ENCODE data around the gene CLCN6. TPM values are rescaled to one million over a fixed set of nuclear protein-coding genes. Genes with fewer than 3 reads are reported as not detected.

CLCN6 gene
- total RNA-seq, 1 donor from 2014 or later = 11.2 TPM

DNA sequence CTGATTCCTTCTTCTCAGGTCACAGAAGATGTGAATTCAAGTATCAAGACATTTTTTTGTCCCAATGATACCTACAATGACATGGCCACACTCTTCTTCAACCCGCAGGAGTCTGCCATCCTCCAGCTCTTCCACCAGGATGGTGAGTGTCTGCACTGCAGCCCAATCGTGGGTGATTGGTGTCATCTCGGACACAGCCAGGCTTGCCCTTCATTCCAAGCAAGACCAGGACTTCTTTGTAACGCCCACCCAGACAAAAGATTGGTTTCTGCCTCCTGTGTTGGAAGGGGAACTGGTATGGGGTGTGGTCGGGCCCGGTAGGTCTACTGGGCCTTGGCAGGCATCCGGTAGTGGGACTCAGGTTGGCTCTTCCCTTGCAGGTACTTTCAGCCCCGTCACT lies 27.5 kb downstream of the CLCN6 start:
- H3K4me1 Mint-ChIP-seq (ENCODE audit: low read depth) = no peaks in the 10 kb centered on the region

DNA sequence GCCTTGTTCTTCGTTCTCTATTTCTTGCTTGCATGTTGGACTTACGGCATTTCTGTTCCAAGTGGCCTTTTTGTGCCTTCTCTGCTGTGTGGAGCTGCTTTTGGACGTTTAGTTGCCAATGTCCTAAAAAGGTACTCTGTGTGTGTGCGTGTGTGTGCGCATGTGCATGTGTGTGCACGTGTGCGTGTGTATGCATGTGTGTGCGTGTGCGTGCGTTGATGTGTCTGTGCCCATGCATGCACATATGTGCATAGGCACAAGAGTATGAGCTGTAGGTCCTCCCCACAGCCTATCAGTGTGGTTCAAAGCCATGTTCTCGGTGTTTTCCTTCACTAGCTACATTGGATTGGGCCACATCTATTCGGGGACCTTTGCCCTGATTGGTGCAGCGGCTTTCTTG lies 27.9 kb downstream of the CLCN6 start:
- Mint-ChIP-seq H3K4me3 (no peak overlapping the region), H3K4me1 (ENCODE audit: low read depth) (no peaks in the 10 kb centered on the region), H3K27me3 (ENCODE audit: insufficient read depth) (no peaks in the 10 kb centered on the region), H3K9me3 (no peaks in the 10 kb centered on the region), H3K27ac (no peak overlapping the region), H3K36me3 (ENCODE audit: low read depth) (peaks cover 20% of the 10 kb centered on the region)
- intact Hi-C loops (cut with micrococcal nuclease) = no loop called here
- DNase-seq (ENCODE audit: low spot score) = no peak

More for the DNA sequence above, 27.5 kb downstream of the CLCN6 start:
- no peak overlapping the region for H3K4me3 Mint-ChIP-seq
- DNase-seq (ENCODE audit: low spot score) = no peak
- no peak overlapping the region for H3K27ac Mint-ChIP-seq
- intact Hi-C loops (cut with micrococcal nuclease) = no loop called here
- peaks cover 17% of the 10 kb centered on the region for H3K36me3 Mint-ChIP-seq (ENCODE audit: low read depth)
- no peaks in the 10 kb centered on the region for H3K27me3 Mint-ChIP-seq (ENCODE audit: insufficient read depth)
- H3K9me3 Mint-ChIP-seq = no peaks in the 10 kb centered on the region

GRCh38 chr1:11835441-11836225 lies 29.6 kb downstream of the CLCN6 start:
- no peak overlapping the region for H3K4me3 Mint-ChIP-seq
- H3K27me3 Mint-ChIP-seq (ENCODE audit: insufficient read depth) = no peaks in the 10 kb centered on the region
- no peak for DNase-seq (ENCODE audit: low spot score)
- no peaks in the 10 kb centered on the region for H3K9me3 Mint-ChIP-seq
- H3K4me1 Mint-ChIP-seq (ENCODE audit: low read depth) = no peaks in the 10 kb centered on the region
- no peak overlapping the region for H3K27ac Mint-ChIP-seq
- peaks cover 26% of the 10 kb centered on the region for H3K36me3 Mint-ChIP-seq (ENCODE audit: low read depth)
- intact Hi-C loops (cut with micrococcal nuclease) = no loop called here

DNA sequence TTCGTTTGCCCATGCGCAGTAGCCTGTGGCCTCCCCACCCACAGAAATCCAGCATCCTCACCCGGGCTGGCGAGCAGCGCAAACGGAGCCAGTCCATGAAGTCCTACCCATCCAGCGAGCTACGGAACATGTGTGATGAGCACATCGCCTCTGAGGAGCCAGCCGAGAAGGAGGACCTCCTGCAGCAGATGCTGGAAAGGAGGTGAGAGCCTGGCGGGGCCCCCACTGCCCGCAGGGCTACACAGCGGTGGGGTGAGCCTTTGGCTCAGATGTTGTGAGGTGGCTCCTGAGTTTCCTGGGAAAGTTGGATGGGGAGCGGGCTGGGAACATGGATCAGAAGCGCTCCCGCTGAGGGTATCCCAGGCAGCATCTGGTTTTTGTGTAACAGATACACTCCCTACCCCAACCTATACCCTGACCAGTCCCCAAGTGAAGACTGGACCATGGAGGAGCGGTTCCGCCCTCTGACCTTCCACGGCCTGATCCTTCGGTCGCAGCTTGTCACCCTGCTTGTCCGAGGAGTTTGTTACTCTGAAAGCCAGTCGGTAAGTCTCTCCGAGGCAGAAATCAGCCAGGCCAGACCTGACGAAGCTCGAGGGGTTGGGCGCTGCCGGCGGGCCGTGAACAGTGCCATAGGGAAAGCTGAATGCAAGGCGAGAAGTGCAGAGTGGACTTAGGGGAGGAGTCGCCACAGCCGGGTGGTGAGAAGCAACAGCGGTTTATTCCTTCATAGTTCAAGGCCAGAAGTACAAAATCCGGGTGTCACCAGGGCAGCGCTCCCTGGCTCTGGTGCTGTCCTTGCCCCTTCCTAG lies 31.2 kb downstream of the CLCN6 start:
- intact Hi-C loops (cut with micrococcal nuclease) = no loop called here
- no peaks in the 10 kb centered on the region for H3K9me3 Mint-ChIP-seq
- H3K4me3 Mint-ChIP-seq = no peak overlapping the region
- DNase-seq (ENCODE audit: low spot score) = no peak
- no peaks in the 10 kb centered on the region for H3K4me1 Mint-ChIP-seq (ENCODE audit: low read depth)
- no peak overlapping the region for H3K27ac Mint-ChIP-seq
- H3K36me3 Mint-ChIP-seq (ENCODE audit: low read depth) = peaks cover 29% of the 10 kb centered on the region
- no peaks in the 10 kb centered on the region for H3K27me3 Mint-ChIP-seq (ENCODE audit: insufficient read depth)

DNA sequence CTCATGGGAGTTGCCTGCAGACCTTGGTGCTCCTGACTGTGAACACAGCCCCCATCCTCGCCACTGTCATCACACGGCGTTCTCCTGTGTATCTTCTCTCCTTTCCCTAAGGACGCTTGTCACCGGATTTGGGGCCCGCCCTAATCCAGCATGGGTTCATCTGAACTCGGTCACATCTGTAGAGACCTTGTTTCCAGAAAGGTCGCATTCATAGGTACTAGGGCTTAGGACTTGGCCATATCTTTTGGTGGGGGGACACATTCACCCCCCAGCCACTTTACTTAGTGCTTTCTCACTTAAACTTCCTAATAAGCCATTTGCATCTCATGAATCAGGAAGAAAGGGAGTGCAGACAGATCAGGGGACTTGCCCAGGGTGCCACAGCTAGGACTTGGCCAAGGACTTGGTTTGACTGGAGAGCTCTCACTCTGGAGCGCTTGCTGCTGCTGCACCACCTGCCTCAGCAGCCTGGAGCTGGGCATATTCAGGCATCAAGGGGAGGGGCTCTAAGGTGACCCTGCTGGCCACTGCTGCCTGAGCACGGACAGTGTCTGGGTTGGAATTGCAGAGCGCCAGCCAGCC lies 31.9 kb downstream of the CLCN6 start:
- Mint-ChIP-seq H3K4me1 (ENCODE audit: low read depth) (no peaks in the 10 kb centered on the region), H3K27me3 (ENCODE audit: insufficient read depth) (no peaks in the 10 kb centered on the region), H3K36me3 (ENCODE audit: low read depth) (peaks cover 31% of the 10 kb centered on the region), H3K4me3 (no peak overlapping the region), H3K27ac (no peak overlapping the region), H3K9me3 (no peaks in the 10 kb centered on the region)
- intact Hi-C loops (cut with micrococcal nuclease) = loop anchor here (1.0 kb wide), 2 partner anchors 56 to 69 kb away; no protein-coding TSS in a partner anchor
- DNase-seq (ENCODE audit: low spot score) = no peak

- Mint-ChIP-seq H3K4me1 (ENCODE audit: low read depth) (no peaks in the 10 kb centered on the region), H3K4me3 (no peak overlapping the region), H3K36me3 (ENCODE audit: low read depth) (peaks cover 32% of the 10 kb centered on the region), H3K27ac (no peak overlapping the region), H3K27me3 (ENCODE audit: insufficient read depth) (no peaks in the 10 kb centered on the region), H3K9me3 (no peaks in the 10 kb centered on the region)
- DNase-seq (ENCODE audit: low spot score) = peak; percentile 63
- intact Hi-C loops (cut with micrococcal nuclease) = loop anchor here (1.0 kb wide), 2 partner anchors 56 to 69 kb away; no protein-coding TSS in a partner anchor
Measured at GRCh38 chr1:11838349-11839272, 32.6 kb downstream of the CLCN6 start.

DNA sequence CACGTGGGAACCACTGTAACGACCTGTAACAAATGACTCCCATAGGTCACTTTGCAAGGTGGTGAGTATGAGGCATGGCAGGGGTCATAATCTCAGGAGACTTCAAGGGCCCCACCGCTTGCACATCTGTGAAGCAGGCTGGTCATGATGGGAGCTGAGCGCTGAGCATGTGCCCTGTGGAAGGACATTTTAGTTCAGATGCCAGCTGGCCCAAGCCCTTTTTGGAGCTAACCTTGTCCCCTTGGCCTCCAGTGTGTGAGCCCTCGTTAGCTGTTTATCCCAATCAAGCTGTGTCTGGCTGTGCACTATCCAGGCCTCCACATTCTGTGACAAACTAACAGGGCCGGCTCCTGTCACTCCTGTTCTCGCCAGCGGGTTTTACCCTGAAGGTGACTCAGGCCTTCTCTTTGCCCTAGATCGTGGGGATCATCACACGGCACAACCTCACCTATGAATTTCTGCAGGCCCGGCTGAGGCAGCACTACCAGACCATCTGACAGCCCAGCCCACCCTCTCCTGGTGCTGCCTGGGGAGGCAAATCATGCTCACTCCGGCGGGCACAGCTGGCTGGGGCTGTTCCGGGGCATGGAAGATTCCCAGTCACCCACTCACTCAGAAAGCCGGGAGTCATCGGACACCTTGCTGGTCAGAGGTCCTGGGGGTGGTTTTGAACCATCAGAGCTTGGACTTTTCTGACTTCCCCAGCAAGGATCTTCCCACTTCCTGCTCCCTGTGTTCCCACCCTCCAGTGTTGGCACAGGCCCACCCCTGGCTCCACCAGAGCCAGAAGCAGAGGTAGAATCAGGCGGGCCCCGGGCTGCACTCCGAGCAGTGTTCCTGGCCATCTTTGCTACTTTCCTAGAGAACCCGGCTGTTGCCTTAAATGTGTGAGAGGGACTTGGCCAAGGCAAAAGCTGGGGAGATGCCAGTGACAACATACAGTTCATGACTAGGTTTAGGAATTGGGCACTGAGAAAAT lies 34.0 kb downstream of the CLCN6 start:
- intact Hi-C loops (cut with micrococcal nuclease) = no loop called here
- Mint-ChIP-seq H3K9me3 (no peaks in the 10 kb centered on the region), H3K27me3 (ENCODE audit: insufficient read depth) (no peaks in the 10 kb centered on the region), H3K4me3 (no peak overlapping the region), H3K4me1 (ENCODE audit: low read depth) (no peaks in the 10 kb centered on the region), H3K27ac (no peak overlapping the region), H3K36me3 (ENCODE audit: low read depth) (peaks cover 32% of the 10 kb centered on the region)
- DNase-seq (ENCODE audit: low spot score) = no peak

- no peak overlapping the region for H3K4me3 Mint-ChIP-seq
Measured at GRCh38 chr1:11841245-11842153, 35.5 kb downstream of the CLCN6 start.

DNA sequence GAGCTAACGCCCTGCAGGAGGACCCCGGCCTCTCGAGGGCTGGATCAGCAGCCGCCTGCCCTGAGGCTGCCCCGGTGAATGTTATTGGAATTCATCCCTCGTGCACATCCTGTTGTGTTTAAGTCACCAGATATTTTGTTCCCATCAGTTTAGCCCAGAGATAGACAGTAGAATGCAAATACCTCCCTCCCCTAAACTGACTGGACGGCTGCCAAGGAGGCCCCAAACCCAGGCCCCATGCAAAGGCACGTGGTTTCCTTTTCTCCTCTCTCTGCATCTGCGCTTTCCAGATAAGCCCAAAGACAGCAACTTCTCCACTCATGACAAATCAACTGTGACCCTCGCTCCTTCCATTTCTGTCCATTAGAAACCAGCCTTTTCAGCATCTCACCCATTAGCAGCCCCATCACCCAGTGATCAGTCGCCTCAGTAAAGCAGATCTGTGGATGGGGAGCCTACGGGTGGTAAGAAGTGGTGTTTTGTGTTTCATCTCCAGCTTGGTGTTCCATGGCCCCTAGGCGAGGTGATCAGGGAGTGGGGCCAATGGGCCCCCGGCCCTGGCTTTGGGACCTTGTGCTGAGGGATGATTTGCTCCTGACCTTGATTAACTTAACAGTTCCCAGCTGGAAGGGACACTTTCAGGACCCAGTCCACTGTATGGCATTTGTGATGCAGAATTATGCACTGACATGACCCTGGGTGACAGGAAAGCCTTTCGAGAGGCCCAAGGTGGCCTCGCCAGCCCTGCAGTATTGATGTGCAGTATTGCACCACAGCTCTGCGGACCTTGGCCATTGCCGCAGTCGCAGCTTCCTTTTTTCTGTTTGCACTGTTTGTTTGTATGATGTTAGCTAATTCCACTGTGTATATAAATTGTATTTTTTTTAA lies 36.4 kb downstream of the CLCN6 start:
- no peak for DNase-seq (ENCODE audit: low spot score)
- H3K4me1 Mint-ChIP-seq (ENCODE audit: low read depth) = peaks cover 4% of the 10 kb centered on the region
- H3K9me3 Mint-ChIP-seq = no peaks in the 10 kb centered on the region
- peaks cover 32% of the 10 kb centered on the region for H3K36me3 Mint-ChIP-seq (ENCODE audit: low read depth)
- intact Hi-C loops (cut with micrococcal nuclease) = no loop called here
- H3K27ac Mint-ChIP-seq = no peak overlapping the region
- H3K27me3 Mint-ChIP-seq (ENCODE audit: insufficient read depth) = no peaks in the 10 kb centered on the region
- no peak overlapping the region for H3K4me3 Mint-ChIP-seq

More at GRCh38 chr1:11841245-11842153, 35.5 kb downstream of the CLCN6 start:
- intact Hi-C loops (cut with micrococcal nuclease) = no loop called here
- Mint-ChIP-seq H3K27me3 (ENCODE audit: insufficient read depth) (no peaks in the 10 kb centered on the region), H3K27ac (no peak overlapping the region), H3K4me1 (ENCODE audit: low read depth) (peaks cover 4% of the 10 kb centered on the region), H3K9me3 (no peaks in the 10 kb centered on the region), H3K36me3 (ENCODE audit: low read depth) (peaks cover 33% of the 10 kb centered on the region)
- DNase-seq (ENCODE audit: low spot score) = no peak

- Mint-ChIP-seq H3K4me1 (ENCODE audit: low read depth) (peaks cover 4% of the 10 kb centered on the region), H3K9me3 (no peaks in the 10 kb centered on the region), H3K27ac (no peak overlapping the region), H3K4me3 (no peak overlapping the region), H3K36me3 (ENCODE audit: low read depth) (peaks cover 15% of the 10 kb centered on the region), H3K27me3 (ENCODE audit: insufficient read depth) (no peaks in the 10 kb centered on the region)
- DNase-seq (ENCODE audit: low spot score) = no peak
- intact Hi-C loops (cut with micrococcal nuclease) = no loop called here
Measured at GRCh38 chr1:11845641-11846335, 39.8 kb downstream of the CLCN6 start.

Data from activated T-helper 1 cell treated with anti-CD3 and anti-CD28 coated beads, Interleukin-12 subunit alpha, Interleukin-12 subunit beta, Interleukin-2, Interleukin-4 antibody, amounts not matched to agents 30 ng/mL and 10 ng/mL and 1 ng/mL, durations not matched to agents 14 hours and 24 hours and 36 hours (primary cell).